GM21825 (cell line): ENCODE measurements around the gene CRTC3.

ENCODE experiments used
- ATAC-seq: cut with Tn5 transposase; IDR thresholded peaks from one replicate; pipeline ENCODE4 v1.9.1; 2021; ENCODE audit warnings: mild to moderate bottlenecking, moderate library complexity; ENCODE audit not compliant: unreplicated experiment

The CRTC3 gene

GRCh38 chr15:90691369-90691768 is 161.6 kb downstream of the CRTC3 start:
- no peak for ATAC-seq

GRCh38 chr15:90691982-90692773 is 162.5 kb downstream of the CRTC3 start:
- ATAC-seq: no peak
